Measurements from ENCODE around the gene RCAN2.
A peak's percentile ranks its signal among the peaks of the same experiment; 100 is the strongest.

The RCAN2 gene

DNA sequence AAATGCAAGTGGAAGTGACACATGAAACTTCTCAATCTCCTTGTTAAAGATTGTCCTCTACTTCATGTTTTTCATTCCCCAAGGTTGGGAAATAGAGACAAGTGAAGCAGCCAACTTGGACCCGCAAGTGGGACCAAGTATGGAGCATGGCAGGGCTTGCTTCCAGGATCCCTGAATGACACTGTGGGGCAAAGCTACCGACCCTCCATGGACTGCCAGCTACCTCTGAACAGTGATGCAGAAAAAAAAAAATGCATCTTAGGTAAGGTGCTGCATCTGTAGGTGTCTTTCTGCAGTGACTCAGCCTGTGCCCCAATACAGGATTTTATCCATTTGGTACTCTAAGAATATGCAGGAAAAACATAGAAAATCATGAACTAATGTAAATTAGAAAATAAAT, 201.4 kb downstream of the RCAN2 start:
- no peak for DNase-seq

- no peak for DNase-seq
Observed at GRCh38 chr6:46288835-46289234, 202.4 kb downstream of the RCAN2 start.

- DNase-seq: no peak
Observed at GRCh38 chr6:46287681-46288080, 203.6 kb downstream of the RCAN2 start.

DNA sequence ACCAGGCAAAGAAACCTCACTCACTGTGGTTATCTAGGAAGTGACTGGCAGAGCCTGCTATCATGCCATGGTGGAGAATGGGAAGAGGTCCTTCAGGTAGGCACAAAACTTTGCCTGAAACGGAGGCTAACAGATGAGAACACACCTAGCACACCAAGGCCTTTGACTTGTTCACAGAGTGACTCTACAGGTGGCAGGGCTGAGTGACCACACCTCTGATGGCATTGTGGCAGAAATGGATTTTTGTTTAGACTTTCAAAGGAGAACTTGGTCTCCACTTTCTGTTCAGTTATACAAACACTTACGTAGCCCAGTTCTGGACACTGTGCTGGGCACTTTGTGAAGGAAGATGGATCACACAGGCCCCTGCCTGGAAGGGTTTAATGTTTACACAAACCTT, 204.2 kb downstream of the RCAN2 start:
- DNase-seq: no peak

DNA sequence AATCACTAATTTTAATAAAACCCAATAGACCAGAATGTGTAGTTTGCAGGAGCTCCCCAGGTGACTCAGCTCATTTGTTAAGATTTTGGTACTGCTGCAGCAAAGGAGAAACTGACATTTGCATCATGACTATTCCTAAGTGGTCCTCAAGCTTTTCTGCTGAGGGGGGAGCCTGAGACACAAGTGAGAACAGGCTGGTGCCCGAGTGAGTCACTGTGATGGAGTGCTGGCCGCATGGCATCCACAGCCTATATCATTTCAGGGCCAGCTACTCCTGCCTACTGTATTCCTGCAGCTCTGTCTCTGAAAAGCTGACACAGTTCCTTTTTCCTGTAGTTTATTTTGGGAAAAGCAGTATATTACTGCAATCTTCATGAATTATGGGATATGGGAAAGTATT, 206.8 kb downstream of the RCAN2 start:
- DNase-seq: no peak

DNA sequence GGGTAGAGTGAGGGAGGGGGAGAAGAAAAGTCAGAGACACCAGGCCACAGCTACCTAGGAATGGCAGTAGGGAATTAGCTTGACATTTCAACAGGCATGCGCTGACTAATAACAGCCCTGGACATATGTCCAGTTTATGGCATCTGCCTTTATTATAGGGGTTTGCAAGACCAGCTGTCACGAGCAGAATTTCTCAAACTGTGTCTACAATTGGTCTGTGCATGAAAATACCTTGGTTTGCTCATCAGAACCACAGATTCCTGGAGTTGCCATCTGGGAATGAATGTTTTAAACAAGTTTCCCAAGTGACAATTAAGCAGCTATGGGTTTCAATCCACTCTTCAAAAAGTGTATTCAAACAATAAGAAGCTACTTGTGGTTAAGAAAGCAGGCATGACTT, 210.1 kb downstream of the RCAN2 start:
- DNase-seq: no peak

DNA sequence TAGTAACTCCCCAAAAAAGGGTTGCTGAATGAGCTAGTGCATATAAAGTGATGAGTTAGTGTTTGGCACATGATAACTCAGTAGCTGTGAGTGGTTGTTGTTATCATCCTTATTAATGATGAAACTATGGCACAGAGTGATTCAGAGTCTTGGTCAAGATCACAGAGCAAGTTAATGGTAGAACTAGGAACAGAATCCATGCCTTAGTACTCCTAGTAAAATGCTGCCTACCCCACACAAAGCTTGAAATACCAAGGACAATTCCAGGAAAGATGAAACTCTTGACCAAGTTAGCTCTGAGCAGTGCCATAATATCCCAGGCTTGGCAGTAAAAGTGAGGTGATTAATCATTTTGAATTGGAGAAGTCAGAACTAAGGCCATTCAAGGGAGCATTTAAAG, 211.4 kb downstream of the RCAN2 start:
- no peak for DNase-seq

- DNase-seq: no peak
Observed at GRCh38 chr6:46276576-46277142, 214.6 kb downstream of the RCAN2 start.

DNA sequence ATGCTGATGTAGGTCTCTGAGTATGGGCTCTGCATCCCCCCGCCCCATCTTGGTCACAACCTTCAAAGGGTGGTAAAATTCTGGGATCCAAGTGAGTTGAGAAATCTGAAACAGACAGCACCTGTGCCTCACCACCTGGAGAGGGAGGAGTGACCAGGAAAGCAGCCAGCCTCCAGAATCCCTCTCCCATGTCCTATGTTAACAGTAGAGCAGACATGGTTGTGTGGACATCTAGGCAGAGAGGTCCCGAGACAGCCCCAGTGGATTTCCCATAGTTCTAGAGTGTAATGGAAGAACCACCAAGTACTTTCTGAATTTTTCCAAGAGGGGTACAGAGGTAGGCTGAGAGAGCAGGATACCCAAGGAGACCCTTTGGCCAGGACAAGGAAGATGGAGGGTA, 216.7 kb downstream of the RCAN2 start:
- DNase-seq: no peak

DNA sequence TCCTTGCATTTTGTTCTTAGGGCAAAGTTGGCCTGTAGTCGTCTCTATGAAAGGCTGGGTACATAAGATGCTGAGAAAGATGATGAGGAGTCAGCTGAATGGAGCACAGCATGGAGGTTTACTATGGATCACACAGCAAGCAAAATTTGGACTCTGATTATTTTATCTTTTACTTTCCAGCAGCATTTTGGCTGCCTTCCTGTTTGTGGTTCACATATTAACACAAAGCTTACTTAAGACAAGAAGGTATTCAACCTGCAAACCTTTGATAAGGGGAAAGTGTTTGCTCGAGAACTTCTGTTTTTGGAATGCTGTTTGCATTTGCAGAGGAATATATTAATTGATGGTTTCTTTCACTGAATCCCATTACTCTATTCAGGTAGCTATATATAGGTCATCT, 217.3 kb downstream of the RCAN2 start:
- DNase-seq: no peak

DNA sequence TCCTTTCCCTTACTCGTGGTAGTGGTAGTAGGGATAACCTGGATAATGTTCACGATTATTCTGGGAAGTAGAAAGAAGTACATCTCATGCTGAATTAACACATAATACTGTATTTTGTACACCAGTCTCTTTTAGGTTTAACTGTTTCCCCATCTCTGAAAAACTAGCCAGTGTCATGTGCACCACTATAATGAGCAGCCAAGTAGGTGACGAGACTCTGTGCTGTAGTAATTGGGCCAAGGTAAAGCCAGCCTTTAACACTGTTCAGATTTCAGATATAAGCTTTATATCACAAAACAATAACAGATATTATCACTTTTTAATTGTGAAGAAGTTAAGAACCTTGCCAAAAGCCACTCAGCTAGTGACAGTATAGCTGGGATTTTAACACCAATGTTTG, 219.5 kb downstream of the RCAN2 start:
- DNase-seq: no peak

GRCh38 chr6:46271107-46271506, 220.1 kb downstream of the RCAN2 start:
- no peak for DNase-seq

- no peak for DNase-seq
Observed at GRCh38 chr6:46270336-46270735, 220.9 kb downstream of the RCAN2 start.

- DNase-seq: peak; percentile 26 to 68
Observed at GRCh38 chr6:46269447-46270229, 221.6 kb downstream of the RCAN2 start.

- DNase-seq: no peak
Observed at GRCh38 chr6:46267515-46267914, 223.7 kb downstream of the RCAN2 start.

DNA sequence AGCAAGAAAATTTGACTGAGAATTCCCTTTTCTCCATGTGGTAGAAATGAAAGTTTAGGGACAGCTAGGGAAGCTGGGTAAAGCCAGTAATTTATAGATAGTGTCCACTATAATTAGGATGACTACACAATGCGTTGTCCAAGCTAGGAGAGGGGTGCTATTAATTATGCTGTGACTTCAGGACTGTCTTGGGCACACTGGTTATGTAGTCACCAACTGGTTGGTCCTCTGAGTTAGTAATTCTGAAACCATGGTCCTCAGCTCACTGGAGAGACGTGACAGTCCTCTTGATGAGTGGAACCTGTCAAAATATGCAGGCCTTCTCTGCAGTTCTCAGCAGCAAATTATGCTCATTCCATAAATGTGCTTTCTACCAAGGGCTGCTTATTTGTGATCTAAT, 225.9 kb downstream of the RCAN2 start:
- no peak for DNase-seq

GRCh38 chr6:46263707-46264086, 227.6 kb downstream of the RCAN2 start:
- DNase-seq: no peak

- no peak for DNase-seq
Observed at GRCh38 chr6:46262928-46263706, 228.1 kb downstream of the RCAN2 start.

DNA sequence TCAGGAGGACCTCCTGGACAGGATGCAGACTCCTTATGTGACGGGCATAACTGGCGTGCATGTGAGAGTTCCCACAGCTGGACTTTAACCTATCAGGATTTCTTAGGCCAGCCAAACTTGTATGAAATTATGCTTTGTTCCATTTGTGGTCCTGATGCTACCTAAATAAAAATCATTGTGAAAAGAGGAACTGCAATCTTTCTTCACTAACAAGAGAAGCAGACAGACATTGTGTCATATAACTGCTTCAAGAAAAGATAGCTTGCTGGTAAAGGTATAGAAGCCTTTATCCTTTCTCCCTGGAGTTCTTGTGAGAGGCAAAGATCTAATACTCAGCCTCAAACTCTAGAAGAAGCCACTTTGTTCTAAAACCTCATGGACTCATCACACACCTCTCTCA, 233.0 kb downstream of the RCAN2 start:
- DNase-seq: no peak

DNA sequence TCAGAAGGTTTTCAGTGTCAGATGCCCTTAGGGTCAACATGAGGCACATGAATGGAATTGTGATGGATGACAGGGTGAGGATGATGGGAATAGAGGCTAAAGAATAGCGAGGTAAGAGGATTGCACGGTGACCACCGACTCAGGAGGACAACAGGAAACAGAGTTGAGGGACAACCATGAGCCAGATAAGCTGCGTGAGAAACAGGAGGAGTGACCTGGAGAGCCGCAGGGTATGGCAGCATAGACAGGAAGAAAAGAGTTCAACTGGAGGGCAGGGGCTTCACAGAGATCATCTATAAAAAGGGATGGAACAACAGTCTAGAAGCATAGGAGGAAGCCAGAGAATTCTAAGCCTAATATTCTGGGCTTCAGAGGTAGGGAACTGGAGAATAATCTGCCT, 235.7 kb downstream of the RCAN2 start:
- DNase-seq: no peak

- DNase-seq: no peak
Observed at GRCh38 chr6:46254946-46255345, 236.3 kb downstream of the RCAN2 start.

DNA sequence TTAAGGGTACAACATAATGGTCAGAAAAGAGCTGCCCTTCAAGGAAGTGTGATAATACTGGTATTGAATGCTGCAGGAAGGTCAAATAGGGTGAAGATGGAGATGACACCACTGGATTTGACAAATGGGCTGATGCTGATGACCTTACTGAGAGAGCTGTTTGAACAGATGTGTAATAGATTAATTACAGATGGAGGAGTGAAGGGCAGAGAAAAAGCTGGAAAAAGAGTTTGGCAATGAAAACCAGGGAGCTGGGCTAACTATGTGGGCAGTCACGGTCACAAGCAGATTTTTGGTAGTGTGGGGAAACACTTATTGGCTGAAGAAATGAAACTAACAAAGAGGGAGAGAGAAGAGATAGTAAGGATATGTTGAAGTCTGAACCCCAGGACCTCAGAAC, 236.9 kb downstream of the RCAN2 start:
- DNase-seq: no peak

DNA sequence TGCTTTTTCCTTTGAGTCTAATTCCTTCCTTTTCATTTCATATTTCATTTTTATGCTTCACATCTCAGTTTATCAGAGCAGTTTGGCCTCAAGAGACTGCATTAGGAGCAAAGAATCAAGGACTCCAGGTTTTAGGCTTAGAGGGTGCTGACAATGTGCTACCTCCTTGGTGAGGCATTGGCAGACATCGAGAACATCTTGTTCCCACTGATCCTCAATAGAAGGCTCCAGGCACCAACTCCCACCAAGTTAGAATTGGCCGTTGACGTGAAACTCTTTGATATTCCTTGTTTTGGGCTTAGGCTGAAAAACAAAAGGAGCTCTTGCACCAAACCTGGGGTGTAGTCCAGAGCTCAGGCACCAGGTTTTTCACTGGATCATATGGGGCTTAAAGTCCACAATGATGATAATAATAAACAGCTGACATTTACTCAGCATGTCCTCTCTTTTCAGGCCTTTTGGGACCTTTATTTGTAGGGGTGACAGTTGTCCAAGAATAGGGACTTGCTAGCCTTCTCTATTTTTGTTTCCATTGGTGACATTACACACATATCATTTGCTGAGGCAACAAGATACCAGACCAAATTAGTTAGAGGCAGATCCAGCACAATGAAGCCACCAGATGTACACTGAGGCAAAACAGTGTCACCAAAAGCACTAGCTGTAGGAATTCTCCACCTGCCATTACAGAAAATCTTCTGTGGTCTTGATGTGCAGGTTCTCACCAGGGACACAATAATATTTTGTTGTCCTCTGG, 239.5 kb downstream of the RCAN2 start:
- no peak for DNase-seq
